WTC11 (cell line): ENCODE results near the gene CD6. TPM values are rescaled to one million over a fixed set of nuclear protein-coding genes. Genes with fewer than 3 reads are reported as not detected.

ENCODE experiments used
- ATAC-seq: fragments of 200-7000 bp; cut with Tn5 transposase; 2 replicates; pipeline ENCODE4 v1.10.0; 2021; ENCODE audit warnings: mild to moderate bottlenecking, moderate library complexity
- CTCF ChIA-PET: fragments of 300-600 bp; sonication (Branson Sonifier 250); formaldehyde crosslinking; loops from one replicate; lab custom pipeline; 2021; ENCODE audit warnings: antibody characterized with exemption; lab: Charles Lee
- POLR2A ChIA-PET: fragments of 350-600 bp; sonication (Branson Sonifier 250); formaldehyde crosslinking; loops from one replicate; lab custom pipeline; 2021; ENCODE audit warnings: antibody characterized with exemption; lab: Charles Lee
- DNase-seq: peaks from one replicate; pipeline ENCODE4 v3.0.0; 2021; ENCODE audit warnings: low spot score
- H3K27ac Mint-ChIP-seq: 2 replicates; pipeline ENCODE4 v1.8.0; 2021; ENCODE audit warnings: mixed read lengths
- H3K27me3 Mint-ChIP-seq: 2 replicates; pipeline ENCODE4 v1.8.0; 2021; ENCODE audit warnings: low read depth, mild to moderate bottlenecking, moderate library complexity, mixed read lengths
- H3K36me3 Mint-ChIP-seq: 2 replicates; pipeline ENCODE4 v1.8.0; 2021; ENCODE audit warnings: mixed read lengths
- H3K4me1 Mint-ChIP-seq: 2 replicates; pipeline ENCODE4 v1.8.0; 2022; ENCODE audit warnings: mixed read lengths
- H3K4me3 Mint-ChIP-seq: 2 replicates; pipeline ENCODE4 v1.8.0; 2021; ENCODE audit warnings: mild to moderate bottlenecking, moderate library complexity, mixed read lengths
- H3K9me3 Mint-ChIP-seq: 2 replicates; pipeline ENCODE4 v1.8.0; 2021; ENCODE audit warnings: mixed read lengths
- EMX1 ChIP-seq: fragments of 250-450 bp; sonication (Bioruptor Pico); IDR thresholded peaks from 2 replicates; pipeline ENCODE4 v1.8.0; 2021; ENCODE audit warnings: mild to moderate bottlenecking
- HMGA2 ChIP-seq: fragments of 250-450 bp; sonication (Bioruptor Pico); IDR thresholded peaks from 2 replicates; pipeline ENCODE4 v1.4.0; 2021; ENCODE audit warnings: mild to moderate bottlenecking, moderate library complexity
- MXD4 ChIP-seq: fragments of 250-450 bp; sonication (Bioruptor Pico); IDR thresholded peaks from 2 replicates; pipeline ENCODE4 v1.8.0; 2021; ENCODE audit warnings: mild to moderate bottlenecking, moderate library complexity, borderline replicate concordance
- NFATC4 ChIP-seq: fragments of 250-450 bp; sonication (Bioruptor Pico); IDR thresholded peaks from 2 replicates; pipeline ENCODE4 v1.9.0; 2021; ENCODE audit warnings: mild to moderate bottlenecking
- RORB ChIP-seq: fragments of 250-450 bp; sonication (Bioruptor Pico); IDR thresholded peaks from 2 replicates; pipeline ENCODE4 v1.9.0; 2021; ENCODE audit warnings: mild to moderate bottlenecking
- SMAD3 ChIP-seq: sonication (generic); formaldehyde crosslinking; IDR thresholded peaks from 2 replicates; pipeline ENCODE4 v1.8.0; 2022; ENCODE audit warnings: missing genetic modification reagents, mild to moderate bottlenecking, borderline replicate concordance
- SMAD4 ChIP-seq: sonication (generic); formaldehyde crosslinking; IDR thresholded peaks from 2 replicates; pipeline ENCODE4 v1.8.0; 2022; ENCODE audit warnings: mild to moderate bottlenecking, missing genetic modification reagents
- ZNF396 ChIP-seq: fragments of 250-450 bp; sonication (Bioruptor Pico); IDR thresholded peaks from 2 replicates; pipeline ENCODE4 v1.8.0; 2021; ENCODE audit warnings: mild to moderate bottlenecking, moderate library complexity, borderline replicate concordance
- total RNA-seq: library from RNA; stranded (reverse); gene quantifications from 3 replicates; pipeline ENCODE4 v1.2.3, GENCODE V29; 2021
- TF ChIP-seq, protein P1 (sequence below): fragments of 250-450 bp; sonication (Bioruptor Pico); IDR thresholded peaks from 2 replicates; pipeline ENCODE4 v1.8.0; 2021; ENCODE audit warnings: mild to moderate bottlenecking
- TF ChIP-seq, protein P2 (sequence below): sonication (generic); formaldehyde crosslinking; IDR thresholded peaks from 2 replicates; pipeline ENCODE4 v1.8.0; 2023; ENCODE audit warnings: mild to moderate bottlenecking, missing genetic modification reagents
- TF ChIP-seq, protein P3 (sequence below): sonication (generic); formaldehyde crosslinking; IDR thresholded peaks from 2 replicates; pipeline ENCODE4 v1.8.0; 2022; ENCODE audit warnings: mild to moderate bottlenecking, missing genetic modification reagents
- TF ChIP-seq, protein P4 (sequence below): sonication (generic); formaldehyde crosslinking; IDR thresholded peaks from 2 replicates; pipeline ENCODE4 v1.8.1; 2022; ENCODE audit warnings: low read depth, missing genetic modification reagents, borderline replicate concordance
- TF ChIP-seq, protein P5 (sequence below): sonication (generic); formaldehyde crosslinking; IDR thresholded peaks from 2 replicates; pipeline ENCODE4 v1.8.0; 2023; ENCODE audit warnings: missing genetic modification reagents, mild to moderate bottlenecking, borderline replicate concordance
- TF ChIP-seq, protein P6 (sequence below): sonication (generic); formaldehyde crosslinking; IDR thresholded peaks from 2 replicates; pipeline ENCODE4 v1.8.1; 2023; ENCODE audit warnings: mild to moderate bottlenecking, missing genetic modification reagents, moderate library complexity
- TF ChIP-seq, protein P7 (sequence below): sonication (generic); formaldehyde crosslinking; IDR thresholded peaks from 2 replicates; pipeline ENCODE4 v1.8.0; 2022; ENCODE audit warnings: mild to moderate bottlenecking, missing genetic modification reagents

The CD6 gene
- total RNA-seq, 1 experiment from 2014 or later, result 1.0 TPM

DNA sequence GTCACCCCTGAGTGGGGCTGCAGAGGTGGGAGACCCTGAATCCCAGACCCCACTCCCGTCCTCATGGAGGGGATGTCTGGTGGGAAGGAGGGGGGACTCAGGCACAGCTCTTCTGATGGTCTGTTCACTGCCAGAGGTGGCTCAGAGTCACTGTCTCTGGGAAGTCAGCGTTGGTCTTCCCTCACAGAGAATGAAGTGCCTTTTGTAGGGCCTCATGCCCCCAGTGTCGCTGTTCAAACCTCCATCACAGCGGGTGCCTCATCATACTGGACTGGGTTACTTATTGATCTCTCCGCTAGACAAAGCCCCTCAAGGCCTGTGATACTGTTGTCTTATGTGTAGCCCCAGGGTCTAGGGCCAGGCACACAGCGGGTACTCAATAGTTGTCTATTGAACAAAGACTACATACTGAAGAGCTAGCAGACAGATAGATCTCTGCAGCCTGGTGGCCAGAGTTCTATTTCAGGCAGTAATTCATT lies 41.3 kb downstream of the CD6 start (continued):
- TF ChIP-seq, protein P1, sequence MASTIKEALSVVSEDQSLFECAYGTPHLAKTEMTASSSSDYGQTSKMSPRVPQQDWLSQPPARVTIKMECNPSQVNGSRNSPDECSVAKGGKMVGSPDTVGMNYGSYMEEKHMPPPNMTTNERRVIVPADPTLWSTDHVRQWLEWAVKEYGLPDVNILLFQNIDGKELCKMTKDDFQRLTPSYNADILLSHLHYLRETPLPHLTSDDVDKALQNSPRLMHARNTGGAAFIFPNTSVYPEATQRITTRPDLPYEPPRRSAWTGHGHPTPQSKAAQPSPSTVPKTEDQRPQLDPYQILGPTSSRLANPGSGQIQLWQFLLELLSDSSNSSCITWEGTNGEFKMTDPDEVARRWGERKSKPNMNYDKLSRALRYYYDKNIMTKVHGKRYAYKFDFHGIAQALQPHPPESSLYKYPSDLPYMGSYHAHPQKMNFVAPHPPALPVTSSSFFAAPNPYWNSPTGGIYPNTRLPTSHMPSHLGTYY (CRISPR knock-in tag), result no peak
- TF ChIP-seq SMAD4 (CRISPR knock-in tag) (no peak), NFATC4 (no peak), MXD4 (CRISPR knock-in tag) (no peak)
- TF ChIP-seq, protein P2, sequence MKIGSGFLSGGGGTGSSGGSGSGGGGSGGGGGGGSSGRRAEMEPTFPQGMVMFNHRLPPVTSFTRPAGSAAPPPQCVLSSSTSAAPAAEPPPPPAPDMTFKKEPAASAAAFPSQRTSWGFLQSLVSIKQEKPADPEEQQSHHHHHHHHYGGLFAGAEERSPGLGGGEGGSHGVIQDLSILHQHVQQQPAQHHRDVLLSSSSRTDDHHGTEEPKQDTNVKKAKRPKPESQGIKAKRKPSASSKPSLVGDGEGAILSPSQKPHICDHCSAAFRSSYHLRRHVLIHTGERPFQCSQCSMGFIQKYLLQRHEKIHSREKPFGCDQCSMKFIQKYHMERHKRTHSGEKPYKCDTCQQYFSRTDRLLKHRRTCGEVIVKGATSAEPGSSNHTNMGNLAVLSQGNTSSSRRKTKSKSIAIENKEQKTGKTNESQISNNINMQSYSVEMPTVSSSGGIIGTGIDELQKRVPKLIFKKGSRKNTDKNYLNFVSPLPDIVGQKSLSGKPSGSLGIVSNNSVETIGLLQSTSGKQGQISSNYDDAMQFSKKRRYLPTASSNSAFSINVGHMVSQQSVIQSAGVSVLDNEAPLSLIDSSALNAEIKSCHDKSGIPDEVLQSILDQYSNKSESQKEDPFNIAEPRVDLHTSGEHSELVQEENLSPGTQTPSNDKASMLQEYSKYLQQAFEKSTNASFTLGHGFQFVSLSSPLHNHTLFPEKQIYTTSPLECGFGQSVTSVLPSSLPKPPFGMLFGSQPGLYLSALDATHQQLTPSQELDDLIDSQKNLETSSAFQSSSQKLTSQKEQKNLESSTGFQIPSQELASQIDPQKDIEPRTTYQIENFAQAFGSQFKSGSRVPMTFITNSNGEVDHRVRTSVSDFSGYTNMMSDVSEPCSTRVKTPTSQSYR (CRISPR knock-in tag), result no peak

DNA sequence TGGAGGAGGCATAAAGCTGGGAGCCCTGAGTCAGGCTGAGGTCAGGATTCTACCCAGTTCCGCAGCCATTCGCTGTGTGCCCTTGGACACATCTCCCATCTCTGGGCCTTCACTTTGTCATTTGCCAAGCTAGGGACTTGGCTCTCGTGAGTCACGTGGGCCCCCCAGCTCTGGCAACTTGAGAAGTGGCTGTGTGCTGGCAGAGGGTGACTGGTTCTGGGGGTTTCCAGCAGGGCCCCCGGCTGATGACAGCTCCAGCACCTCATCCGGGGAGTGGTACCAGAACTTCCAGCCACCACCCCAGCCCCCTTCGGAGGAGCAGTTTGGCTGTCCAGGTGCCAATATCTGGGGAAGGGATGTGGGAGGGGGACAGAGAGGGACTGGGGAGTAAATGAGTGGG lies 46.6 kb downstream of the CD6 start:
- no peak overlapping the region for H3K4me3 Mint-ChIP-seq
- TF ChIP-seq HMGA2 (CRISPR knock-in tag) (no peak), EMX1 (no peak), RORB (CRISPR knock-in tag) (no peak), SMAD3 (CRISPR knock-in tag) (no peak), ZNF396 (CRISPR knock-in tag) (no peak), MXD4 (CRISPR knock-in tag) (no peak)
- TF ChIP-seq, protein P3, sequence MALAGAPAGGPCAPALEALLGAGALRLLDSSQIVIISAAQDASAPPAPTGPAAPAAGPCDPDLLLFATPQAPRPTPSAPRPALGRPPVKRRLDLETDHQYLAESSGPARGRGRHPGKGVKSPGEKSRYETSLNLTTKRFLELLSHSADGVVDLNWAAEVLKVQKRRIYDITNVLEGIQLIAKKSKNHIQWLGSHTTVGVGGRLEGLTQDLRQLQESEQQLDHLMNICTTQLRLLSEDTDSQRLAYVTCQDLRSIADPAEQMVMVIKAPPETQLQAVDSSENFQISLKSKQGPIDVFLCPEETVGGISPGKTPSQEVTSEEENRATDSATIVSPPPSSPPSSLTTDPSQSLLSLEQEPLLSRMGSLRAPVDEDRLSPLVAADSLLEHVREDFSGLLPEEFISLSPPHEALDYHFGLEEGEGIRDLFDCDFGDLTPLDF (CRISPR knock-in tag), result no peak
- TF ChIP-seq, protein P4, sequence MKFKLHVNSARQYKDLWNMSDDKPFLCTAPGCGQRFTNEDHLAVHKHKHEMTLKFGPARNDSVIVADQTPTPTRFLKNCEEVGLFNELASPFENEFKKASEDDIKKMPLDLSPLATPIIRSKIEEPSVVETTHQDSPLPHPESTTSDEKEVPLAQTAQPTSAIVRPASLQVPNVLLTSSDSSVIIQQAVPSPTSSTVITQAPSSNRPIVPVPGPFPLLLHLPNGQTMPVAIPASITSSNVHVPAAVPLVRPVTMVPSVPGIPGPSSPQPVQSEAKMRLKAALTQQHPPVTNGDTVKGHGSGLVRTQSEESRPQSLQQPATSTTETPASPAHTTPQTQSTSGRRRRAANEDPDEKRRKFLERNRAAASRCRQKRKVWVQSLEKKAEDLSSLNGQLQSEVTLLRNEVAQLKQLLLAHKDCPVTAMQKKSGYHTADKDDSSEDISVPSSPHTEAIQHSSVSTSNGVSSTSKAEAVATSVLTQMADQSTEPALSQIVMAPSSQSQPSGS (CRISPR knock-in tag), result no peak
- TF ChIP-seq, protein P5, sequence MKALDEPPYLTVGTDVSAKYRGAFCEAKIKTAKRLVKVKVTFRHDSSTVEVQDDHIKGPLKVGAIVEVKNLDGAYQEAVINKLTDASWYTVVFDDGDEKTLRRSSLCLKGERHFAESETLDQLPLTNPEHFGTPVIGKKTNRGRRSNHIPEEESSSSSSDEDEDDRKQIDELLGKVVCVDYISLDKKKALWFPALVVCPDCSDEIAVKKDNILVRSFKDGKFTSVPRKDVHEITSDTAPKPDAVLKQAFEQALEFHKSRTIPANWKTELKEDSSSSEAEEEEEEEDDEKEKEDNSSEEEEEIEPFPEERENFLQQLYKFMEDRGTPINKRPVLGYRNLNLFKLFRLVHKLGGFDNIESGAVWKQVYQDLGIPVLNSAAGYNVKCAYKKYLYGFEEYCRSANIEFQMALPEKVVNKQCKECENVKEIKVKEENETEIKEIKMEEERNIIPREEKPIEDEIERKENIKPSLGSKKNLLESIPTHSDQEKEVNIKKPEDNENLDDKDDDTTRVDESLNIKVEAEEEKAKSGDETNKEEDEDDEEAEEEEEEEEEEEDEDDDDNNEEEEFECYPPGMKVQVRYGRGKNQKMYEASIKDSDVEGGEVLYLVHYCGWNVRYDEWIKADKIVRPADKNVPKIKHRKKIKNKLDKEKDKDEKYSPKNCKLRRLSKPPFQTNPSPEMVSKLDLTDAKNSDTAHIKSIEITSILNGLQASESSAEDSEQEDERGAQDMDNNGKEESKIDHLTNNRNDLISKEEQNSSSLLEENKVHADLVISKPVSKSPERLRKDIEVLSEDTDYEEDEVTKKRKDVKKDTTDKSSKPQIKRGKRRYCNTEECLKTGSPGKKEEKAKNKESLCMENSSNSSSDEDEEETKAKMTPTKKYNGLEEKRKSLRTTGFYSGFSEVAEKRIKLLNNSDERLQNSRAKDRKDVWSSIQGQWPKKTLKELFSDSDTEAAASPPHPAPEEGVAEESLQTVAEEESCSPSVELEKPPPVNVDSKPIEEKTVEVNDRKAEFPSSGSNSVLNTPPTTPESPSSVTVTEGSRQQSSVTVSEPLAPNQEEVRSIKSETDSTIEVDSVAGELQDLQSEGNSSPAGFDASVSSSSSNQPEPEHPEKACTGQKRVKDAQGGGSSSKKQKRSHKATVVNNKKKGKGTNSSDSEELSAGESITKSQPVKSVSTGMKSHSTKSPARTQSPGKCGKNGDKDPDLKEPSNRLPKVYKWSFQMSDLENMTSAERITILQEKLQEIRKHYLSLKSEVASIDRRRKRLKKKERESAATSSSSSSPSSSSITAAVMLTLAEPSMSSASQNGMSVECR (CRISPR knock-in tag), result no peak
- TF ChIP-seq, protein P6, sequence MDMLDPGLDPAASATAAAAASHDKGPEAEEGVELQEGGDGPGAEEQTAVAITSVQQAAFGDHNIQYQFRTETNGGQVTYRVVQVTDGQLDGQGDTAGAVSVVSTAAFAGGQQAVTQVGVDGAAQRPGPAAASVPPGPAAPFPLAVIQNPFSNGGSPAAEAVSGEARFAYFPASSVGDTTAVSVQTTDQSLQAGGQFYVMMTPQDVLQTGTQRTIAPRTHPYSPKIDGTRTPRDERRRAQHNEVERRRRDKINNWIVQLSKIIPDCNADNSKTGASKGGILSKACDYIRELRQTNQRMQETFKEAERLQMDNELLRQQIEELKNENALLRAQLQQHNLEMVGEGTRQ (CRISPR knock-in tag), result no peak
- TF ChIP-seq, protein P1 (CRISPR knock-in tag), result no peak
- TF ChIP-seq, protein P7, sequence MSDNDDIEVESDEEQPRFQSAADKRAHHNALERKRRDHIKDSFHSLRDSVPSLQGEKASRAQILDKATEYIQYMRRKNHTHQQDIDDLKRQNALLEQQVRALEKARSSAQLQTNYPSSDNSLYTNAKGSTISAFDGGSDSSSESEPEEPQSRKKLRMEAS (CRISPR knock-in tag), result no peak
- H3K9me3 Mint-ChIP-seq, result no peaks in the 10 kb centered on the region
- no peak for ATAC-seq
- peaks cover 46% of the 10 kb centered on the region for H3K27me3 Mint-ChIP-seq
- ChIA-PET CTCF (interaction anchor here (1.3 kb wide), 1 partner anchor 48 kb away, joined by 3 read pairs; no protein-coding TSS in a partner anchor), POLR2A (no interaction called here)
- DNase-seq, result no peak
- H3K4me1 Mint-ChIP-seq, result peaks cover 17% of the 10 kb centered on the region
- no peaks in the 10 kb centered on the region for H3K36me3 Mint-ChIP-seq
- H3K27ac Mint-ChIP-seq, result no peak overlapping the region
